H9 (cell line): ENCODE results near the gene DLGAP4. TPM values are rescaled to one million over a fixed set of nuclear protein-coding genes. Genes with fewer than 3 reads are reported as not detected.

Experiments
- DNase-seq: peaks from one replicate; pipeline ENCODE4 v3.0.0-alpha.2; 2017
- H2AFZ ChIP-seq: one replicate; pipeline ENCODE4 v1.6.1; 2013; ENCODE audit warnings: mild to moderate bottlenecking, low read length, control low read depth, moderate library complexity
- H2AK5ac ChIP-seq: 2 replicates; pipeline ENCODE4 v1.6.1; 2013; ENCODE audit warnings: low read length, control low read depth, mixed read lengths; ENCODE audit not compliant: insufficient read length
- H2BK120ac ChIP-seq: one replicate; pipeline ENCODE4 v1.6.1; 2013; ENCODE audit warnings: low read depth, mild to moderate bottlenecking, low read length, control low read depth, inconsistent platforms; ENCODE audit not compliant: poor library complexity, severe bottlenecking
- H2BK12ac ChIP-seq: 2 replicates; pipeline ENCODE4 v1.6.1; 2013; ENCODE audit warnings: low read length, control low read depth, mixed read lengths, low read depth; ENCODE audit not compliant: insufficient read length
- H2BK15ac ChIP-seq: 2 replicates; pipeline ENCODE4 v1.6.1; 2013; ENCODE audit warnings: low read depth, low read length, control low read depth
- H2BK20ac ChIP-seq: one replicate; pipeline ENCODE4 v1.6.1; 2013; ENCODE audit warnings: low read depth, mild to moderate bottlenecking, low read length, control low read depth, inconsistent platforms; ENCODE audit not compliant: poor library complexity, severe bottlenecking
- H2BK5ac ChIP-seq: 2 replicates; pipeline ENCODE4 v1.6.1; 2013; ENCODE audit warnings: low read length, control low read depth, mixed read lengths; ENCODE audit not compliant: insufficient read length
- H3K14ac ChIP-seq: 2 replicates; pipeline ENCODE4 v1.6.1; 2013; ENCODE audit warnings: low read length, control low read depth; ENCODE audit not compliant: insufficient read depth
- H3K18ac ChIP-seq: 2 replicates; pipeline ENCODE4 v1.6.1; 2013; ENCODE audit warnings: low read depth, mild to moderate bottlenecking, mixed read lengths, low read length, control low read depth; ENCODE audit not compliant: insufficient read length
- H3K23ac ChIP-seq: 2 replicates; pipeline ENCODE4 v1.6.1; 2013; ENCODE audit warnings: low read length, control low read depth, mixed read lengths, low read depth; ENCODE audit not compliant: insufficient read length
- H3K23me2 ChIP-seq: 2 replicates; pipeline ENCODE4 v1.6.1; 2013; ENCODE audit warnings: low read depth, mild to moderate bottlenecking, mixed read lengths, low read length, control low read depth; ENCODE audit not compliant: insufficient read length, poor library complexity, severe bottlenecking
- H3K27ac ChIP-seq: 2 replicates; pipeline ENCODE4 v1.5.1; 2013; ENCODE audit warnings: low read length, control low read depth, mixed read lengths, low read depth; ENCODE audit not compliant: insufficient read length
- H3K27me3 ChIP-seq: 2 replicates; pipeline ENCODE4 v1.6.1; 2013; ENCODE audit warnings: low read length, control low read depth, inconsistent platforms; ENCODE audit not compliant: insufficient read depth
- H3K4ac ChIP-seq: 2 replicates; pipeline ENCODE4 v1.6.1; 2013; ENCODE audit warnings: low read depth, mild to moderate bottlenecking, control low read depth, inconsistent platforms, low read length, moderate library complexity
- H3K4me1 ChIP-seq: 2 replicates; pipeline ENCODE4 v1.6.1; 2013; ENCODE audit warnings: low read length, control low read depth, inconsistent platforms; ENCODE audit not compliant: insufficient read depth
- H3K4me2 ChIP-seq: 2 replicates; pipeline ENCODE4 v1.6.1; 2013; ENCODE audit warnings: low read length, control low read depth, mixed read lengths; ENCODE audit not compliant: insufficient read length, insufficient read depth
- H3K56ac ChIP-seq: 2 replicates; pipeline ENCODE4 v1.6.1; 2013; ENCODE audit warnings: low read depth, mild to moderate bottlenecking, mixed read lengths, low read length, control low read depth; ENCODE audit not compliant: insufficient read length
- H3K79me1 ChIP-seq: 2 replicates; pipeline ENCODE4 v1.6.1; 2013; ENCODE audit warnings: low read depth, mild to moderate bottlenecking, moderate library complexity, low read length, control low read depth, inconsistent platforms; ENCODE audit not compliant: insufficient read depth, poor library complexity, severe bottlenecking
- H3K79me2 ChIP-seq: 2 replicates; pipeline ENCODE4 v1.6.1; 2013; ENCODE audit warnings: low read length, control low read depth, inconsistent platforms; ENCODE audit not compliant: insufficient read depth
- H3K9ac ChIP-seq: 2 replicates; pipeline ENCODE4 v1.6.1; 2013; ENCODE audit warnings: low read length, control low read depth, mixed read lengths; ENCODE audit not compliant: insufficient read length; ENCODE audit errors: extremely low read depth
- H3K9me3 ChIP-seq: one replicate; pipeline ENCODE4 v1.6.1; 2013; ENCODE audit warnings: low read depth, low read length, inconsistent platforms; ENCODE audit not compliant: control insufficient read depth
- H3T11ph ChIP-seq: one replicate; pipeline ENCODE4 v1.6.1; 2013; ENCODE audit warnings: mild to moderate bottlenecking, low read length, control low read depth, inconsistent platforms
- H4K20me1 ChIP-seq: one replicate; pipeline ENCODE4 v1.6.1; 2013; ENCODE audit not compliant: control insufficient read depth, insufficient read length, insufficient read depth
- H4K5ac ChIP-seq: 2 replicates; pipeline ENCODE4 v1.6.1; 2013; ENCODE audit warnings: low read depth, mild to moderate bottlenecking, mixed read lengths, low read length, control low read depth; ENCODE audit not compliant: insufficient read length
- H4K8ac ChIP-seq: replicated peaks from 2 replicates; pipeline ENCODE4 v1.6.1; 2013; ENCODE audit warnings: low read length, control low read depth, mixed read lengths, low read depth; ENCODE audit not compliant: insufficient read length
- H4K91ac ChIP-seq: 2 replicates; pipeline ENCODE4 v1.6.1; 2013; ENCODE audit warnings: low read depth, mild to moderate bottlenecking, moderate library complexity, mixed read lengths, low read length, control low read depth; ENCODE audit not compliant: insufficient read length
- H3K27ac Mint-ChIP-seq, 3 experiments: 2 replicates in 2 of 3; 3 replicates in 1 of 3; pipeline ENCODE4 v1.8.0; 2020 to 2021; ENCODE audit warnings: mixed read lengths in 3 of 3, mild to moderate bottlenecking in 1 of 3, moderate library complexity in 1 of 3
- H3K27me3 Mint-ChIP-seq: 2 replicates; pipeline ENCODE4 v1.8.0; 2021; ENCODE audit warnings: low read depth, mild to moderate bottlenecking, moderate library complexity, mixed read lengths
- H3K36me3 Mint-ChIP-seq, 3 experiments: 2 replicates in 2 of 3; 3 replicates in 1 of 3; pipeline ENCODE4 v1.8.0; 2020 to 2021; ENCODE audit warnings: low read depth in 3 of 3, mixed read lengths in 3 of 3; ENCODE audit not compliant: insufficient read depth in 1 of 3
- H3K4me1 Mint-ChIP-seq, 2 experiments: 2 replicates each; pipeline ENCODE4 v1.8.0; 2020; ENCODE audit warnings: mixed read lengths in 2 of 2
- H3K4me3 Mint-ChIP-seq, 2 experiments: 2 replicates in 1 of 2; 3 replicates in 1 of 2; pipeline ENCODE4 v1.8.0; 2020 to 2021; ENCODE audit warnings: mild to moderate bottlenecking in 2 of 2, mixed read lengths in 2 of 2, moderate library complexity in 1 of 2
- H3K9me3 Mint-ChIP-seq, 2 experiments: 2 replicates in 1 of 2; 3 replicates in 1 of 2; pipeline ENCODE4 v1.8.0; 2020; ENCODE audit warnings: mild to moderate bottlenecking in 2 of 2, mixed read lengths in 2 of 2, moderate library complexity in 1 of 2
- WGBS: extraction: QIAGEN DNeasy Blood & Tissue Kit; methylation state at CpG from one replicate; pipeline ENCODE4 v1.1.7; 2013; ENCODE audit warnings: missing lambda C conversion rate, low lambda C conversion rate, mixed read lengths; ENCODE audit not compliant: insufficient read length; ENCODE audit errors: extremely low coverage; 5-methylcytosine and 5-hydroxymethylcytosine counted together
- total RNA-seq: library from RNA; stranded (reverse); gene quantifications from 2 replicates; pipeline ENCODE4 v1.2.1, GENCODE V29; 2021
- TF ChIP-seq, protein P1 (sequence below): fragments of 200-600 bp; sonication (generic); conservative IDR thresholded peaks from 3 replicates; pipeline ENCODE4 v1.8.0; 2021; ENCODE audit warnings: antibody characterized with exemption, mild to moderate bottlenecking

The DLGAP4 gene
- total RNA-seq, 1 experiment from 2014 or later = 48.0 TPM

DNA sequence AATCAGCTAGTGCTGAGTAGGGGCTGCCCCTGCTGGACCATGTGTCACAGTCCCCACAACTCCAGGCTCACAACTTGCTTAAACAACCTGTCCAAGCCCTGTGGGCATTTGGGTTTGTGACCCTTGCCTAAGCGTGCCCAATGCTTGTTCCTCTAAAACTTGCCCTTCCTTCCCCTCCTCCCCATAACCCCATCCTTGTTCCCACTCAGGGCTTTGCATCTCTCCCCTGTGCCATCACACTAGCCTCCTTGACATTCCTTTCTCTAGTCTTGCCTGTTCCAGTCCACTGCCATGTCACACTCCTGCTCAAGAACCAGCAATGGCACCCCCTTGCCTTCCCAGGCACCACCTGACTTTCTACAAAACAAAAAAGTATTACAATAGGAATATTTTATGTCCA is 2.3 kb upstream of the DLGAP4 start:
- no peak overlapping the region for H3T11ph ChIP-seq
- TF ChIP-seq, protein P1, sequence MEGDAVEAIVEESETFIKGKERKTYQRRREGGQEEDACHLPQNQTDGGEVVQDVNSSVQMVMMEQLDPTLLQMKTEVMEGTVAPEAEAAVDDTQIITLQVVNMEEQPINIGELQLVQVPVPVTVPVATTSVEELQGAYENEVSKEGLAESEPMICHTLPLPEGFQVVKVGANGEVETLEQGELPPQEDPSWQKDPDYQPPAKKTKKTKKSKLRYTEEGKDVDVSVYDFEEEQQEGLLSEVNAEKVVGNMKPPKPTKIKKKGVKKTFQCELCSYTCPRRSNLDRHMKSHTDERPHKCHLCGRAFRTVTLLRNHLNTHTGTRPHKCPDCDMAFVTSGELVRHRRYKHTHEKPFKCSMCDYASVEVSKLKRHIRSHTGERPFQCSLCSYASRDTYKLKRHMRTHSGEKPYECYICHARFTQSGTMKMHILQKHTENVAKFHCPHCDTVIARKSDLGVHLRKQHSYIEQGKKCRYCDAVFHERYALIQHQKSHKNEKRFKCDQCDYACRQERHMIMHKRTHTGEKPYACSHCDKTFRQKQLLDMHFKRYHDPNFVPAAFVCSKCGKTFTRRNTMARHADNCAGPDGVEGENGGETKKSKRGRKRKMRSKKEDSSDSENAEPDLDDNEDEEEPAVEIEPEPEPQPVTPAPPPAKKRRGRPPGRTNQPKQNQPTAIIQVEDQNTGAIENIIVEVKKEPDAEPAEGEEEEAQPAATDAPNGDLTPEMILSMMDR = no peak
- no peaks in the 10 kb centered on the region for H3K9me3 Mint-ChIP-seq

More for the DNA sequence above, 2.3 kb upstream of the DLGAP4 start:
- no peak overlapping the region for H2AFZ ChIP-seq
- WGBS = no CpG with 5 or more reads among the region's 1 CpG
- H3K9me3 ChIP-seq = no peaks in the 10 kb centered on the region
- H2BK15ac ChIP-seq = no peak overlapping the region
- Mint-ChIP-seq H3K4me3 (no peak overlapping the region), H3K27me3 (peaks cover 71% of the 10 kb centered on the region), H3K4me1 (peaks cover 9 to 27% of the 10 kb centered on the region in 2 experiments), H3K36me3 (no peaks in the 10 kb centered on the region), H3K27ac (no peak overlapping the region)
- no peak overlapping the region for H4K5ac ChIP-seq
- H3K27ac ChIP-seq = no peak overlapping the region
- no peak overlapping the region for H2AK5ac ChIP-seq
- no peak for DNase-seq
- H3K23me2 ChIP-seq = peaks cover 11% of the 10 kb centered on the region
- H3K56ac ChIP-seq = no peak overlapping the region
- no peak overlapping the region for H3K23ac ChIP-seq
- H3K27me3 ChIP-seq = peaks cover 5% of the 10 kb centered on the region; the same call in 1 of the 2 replicates
- H4K20me1 ChIP-seq = peaks cover 3% of the 10 kb centered on the region
- no peaks in the 10 kb centered on the region for H3K79me2 ChIP-seq
- no peak overlapping the region for H2BK20ac ChIP-seq
- H3K18ac ChIP-seq = no peak overlapping the region
- H4K8ac ChIP-seq = no peak overlapping the region
- H3K4ac ChIP-seq = no peak overlapping the region
- H2BK12ac ChIP-seq = no peak overlapping the region
- H3K4me1 ChIP-seq = no peaks in the 10 kb centered on the region
- H3K14ac ChIP-seq = no peak overlapping the region
- H3K79me1 ChIP-seq = no peaks in the 10 kb centered on the region
- no peak overlapping the region for H3K4me2 ChIP-seq
- no peak overlapping the region for H3K9ac ChIP-seq
- no peak overlapping the region for H2BK5ac ChIP-seq
- H2BK120ac ChIP-seq = no peak overlapping the region
- H4K91ac ChIP-seq = no peak overlapping the region
